Prostate gland (tissue), 2 donors: ENCODE results near the gene ADARB2. TPM values are rescaled to one million over a fixed set of nuclear protein-coding genes. Genes with fewer than 3 reads are reported as not detected.

ENCODE experiments used
- DNase-seq: peaks from one replicate; pipeline ENCODE4 v3.0.0-alpha.2; 2019; ENCODE audit warnings: low spot score
- H3K27ac ChIP-seq, 2 donors: fragments of 200-600 bp; sonication (generic); 2 replicates each; pipeline ENCODE4 v1.5.1; 2017 to 2019
- H3K27me3 ChIP-seq: fragments of 200-600 bp; sonication (generic); replicated peaks from 2 replicates; pipeline ENCODE4 v1.5.1; 2019; ENCODE audit not compliant: insufficient read depth
- H3K36me3 ChIP-seq, 2 donors: fragments of 200-600 bp; sonication (generic); 1 replicate in 1 of 2; 2 replicates in 1 of 2; pipeline versions ENCODE4 v1.5.1 to v1.8.1; 2017 to 2019
- H3K4me1 ChIP-seq: fragments of 200-600 bp; sonication (generic); replicated peaks from 2 replicates; pipeline ENCODE4 v1.5.1; 2019
- H3K4me3 ChIP-seq, 2 donors: fragments of 200-600 bp; sonication (generic); 2 replicates each; pipeline ENCODE4 v1.5.1; 2017 to 2019
- H3K9me3 ChIP-seq: fragments of 200-600 bp; sonication (generic); 2 replicates; pipeline ENCODE4 v1.5.1; 2017
- CTCF ChIP-seq, 4 experiments: fragments of 200-600 bp in 2 of 4; fragments of 450-650 bp in 2 of 4; sonication (generic) in 2 of 4; IDR thresholded peaks; 1 replicate in 3 of 4; 2 replicates in 1 of 4; pipeline ENCODE4 v1.5.1; 2016 to 2019; ENCODE audit warnings: antibody characterized with exemption in 4 of 4, mild to moderate bottlenecking in 2 of 4, moderate library complexity in 2 of 4
- POLR2A ChIP-seq: fragments of 450-650 bp; IDR thresholded peaks from one replicate; pipeline ENCODE4 v1.6.1; 2016; ENCODE audit warnings: antibody characterized with exemption, mild to moderate bottlenecking
- POLR2AphosphoS5 ChIP-seq: sonication (generic); formaldehyde crosslinking; IDR thresholded peaks from one replicate; pipeline ENCODE4 v1.6.1; 2017; ENCODE audit warnings: antibody characterized with exemption
- WGBS: methylation state at CpG from one replicate; pipeline ENCODE4 v1.1.5; 2018; 5-methylcytosine and 5-hydroxymethylcytosine counted together
- intact Hi-C: fragments of 100-400 bp; cut with DNase I; formaldehyde crosslinking; loops from one replicate; pipeline ENCODE4 v1.14.2; 2022
- total RNA-seq, 2 donors: library from RNA; depleted of rRNA; stranded (reverse); fragments of >200 nt; gene quantifications; one replicate each; pipeline ENCODE4 v1.1.0, GENCODE V29; 2016

ADARB2 gene
- total RNA-seq, 2 donors from 2014 or later: 0.36 to 10.5 TPM

DNA sequence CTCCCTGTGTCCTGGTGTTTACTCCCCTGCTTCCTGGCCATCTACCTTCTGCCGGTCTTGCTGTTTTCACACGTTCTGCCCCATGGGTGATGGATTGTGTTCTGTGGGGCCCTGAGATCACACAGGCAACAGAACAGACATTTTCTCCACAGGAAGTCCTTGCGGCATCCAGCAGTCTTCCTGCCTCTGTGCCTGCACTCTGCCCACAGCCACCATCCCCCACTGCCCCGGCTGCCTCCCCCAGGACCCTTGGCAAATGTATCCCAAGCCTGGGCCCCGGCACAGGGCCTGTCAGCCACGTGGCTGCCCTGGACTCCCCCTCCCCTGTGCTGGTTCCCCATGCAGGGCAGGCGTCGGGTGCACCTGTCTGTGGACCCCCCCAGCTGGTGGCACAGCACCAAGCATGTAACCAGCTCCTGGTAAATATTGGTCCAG is 497.0 kb downstream of the ADARB2 start:
- Histone ChIP-seq H3K9me3 (no peaks in the 10 kb centered on the region), H3K4me1 (no peaks in the 10 kb centered on the region), H3K36me3 (no peaks in the 10 kb centered on the region), H3K27me3 (peaks cover 10% of the 10 kb centered on the region), H3K4me3 (no peak overlapping the region), H3K27ac (no peak overlapping the region)
- intact Hi-C loops: no loop called here
- WGBS: 40% methylated on average over 8 of the region's 8 CpGs
- no peak for TF ChIP-seq CTCF (IDR thresholded peaks at IDR 0.05)
- TF ChIP-seq POLR2AphosphoS5: no peak
- no peak for TF ChIP-seq POLR2A
- no peak for DNase-seq

DNA sequence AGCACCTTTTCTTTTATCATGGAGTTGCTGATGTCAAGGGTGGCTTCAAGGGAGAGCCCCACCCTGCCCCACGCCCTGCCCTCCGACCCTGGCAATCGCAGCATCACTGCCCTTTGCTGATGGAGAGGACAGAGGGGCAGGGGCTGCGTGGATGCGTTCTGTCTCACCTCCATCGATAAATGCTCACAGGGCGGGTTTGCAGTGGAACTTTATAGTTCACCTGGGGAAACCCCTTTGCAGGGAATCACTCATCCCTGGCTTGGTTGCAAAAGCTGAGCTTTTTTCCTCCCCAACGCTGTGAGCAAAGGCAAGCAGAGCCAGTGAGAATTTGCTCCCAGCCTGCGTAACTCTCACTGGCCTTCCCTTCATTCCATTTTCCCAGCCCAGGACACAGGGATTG is 504.3 kb downstream of the ADARB2 start:
- no peaks in the 10 kb centered on the region for H3K27me3 ChIP-seq
- no peak overlapping the region for H3K4me3 ChIP-seq
- no peaks in the 10 kb centered on the region for H3K36me3 ChIP-seq
- DNase-seq: no peak
- no peak overlapping the region for H3K27ac ChIP-seq
- 86% methylated on average over 9 of the region's 9 CpGs for WGBS
- no peak for TF ChIP-seq POLR2A
- TF ChIP-seq CTCF (IDR thresholded peaks at IDR 0.05): no peak
- no peak for TF ChIP-seq POLR2AphosphoS5
- intact Hi-C loops: no loop called here
- H3K9me3 ChIP-seq: no peaks in the 10 kb centered on the region
- no peaks in the 10 kb centered on the region for H3K4me1 ChIP-seq

DNA sequence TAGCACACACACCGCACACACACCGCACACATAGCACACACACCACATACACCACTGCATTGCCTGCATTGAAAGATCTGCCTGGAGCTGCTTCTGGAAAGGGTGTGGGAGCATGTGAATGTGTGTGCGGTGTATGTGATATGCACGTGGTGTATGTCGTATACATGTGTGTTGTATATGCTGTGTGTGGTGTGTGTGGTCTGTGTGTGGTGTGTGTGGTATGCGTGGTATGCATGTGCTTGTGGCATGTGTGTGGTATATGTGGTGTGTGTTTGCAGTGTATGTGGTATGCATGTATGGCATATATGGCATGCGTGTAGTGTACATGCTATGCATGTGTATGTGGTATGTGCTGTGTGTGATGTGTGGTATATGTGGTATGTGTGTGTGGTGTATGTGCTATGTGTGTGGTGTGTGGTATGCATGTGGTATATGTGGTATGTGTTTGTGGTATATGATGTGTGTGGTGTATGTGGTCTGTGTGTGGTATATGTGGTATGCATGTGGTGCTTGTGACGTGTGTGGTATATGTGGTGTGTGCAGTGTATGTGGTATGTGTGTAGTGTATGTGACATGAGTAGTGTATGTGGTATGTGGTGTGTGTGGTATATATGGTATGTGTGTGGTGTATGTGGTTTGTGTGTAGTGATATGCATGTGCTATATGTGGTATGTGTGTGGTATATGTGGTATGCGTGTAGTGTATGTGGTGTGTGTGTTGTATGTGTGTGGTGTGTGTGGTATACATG is 505.0 kb downstream of the ADARB2 start:
- intact Hi-C loops: no loop called here
- TF ChIP-seq POLR2AphosphoS5 (no peak), POLR2A (no peak), CTCF (IDR thresholded peaks at IDR 0.05) (no peak)
- DNase-seq: no peak
- no peak overlapping the region for H3K27ac ChIP-seq
- H3K36me3 ChIP-seq: no peaks in the 10 kb centered on the region
- no peaks in the 10 kb centered on the region for H3K9me3 ChIP-seq
- H3K4me1 ChIP-seq: no peaks in the 10 kb centered on the region
- whole genome bisulfite sequencing: 97% methylated on average over 9 of the region's 9 CpGs
- H3K4me3 ChIP-seq: no peak overlapping the region
- H3K27me3 ChIP-seq: no peaks in the 10 kb centered on the region

GRCh38 chr10:1230592-1231275 is 506.6 kb downstream of the ADARB2 start:
- DNase-seq: no peak
- 54% methylated on average over 9 of the region's 9 CpGs for WGBS
- intact Hi-C loops: no loop called here
- TF ChIP-seq POLR2AphosphoS5 (no peak), POLR2A (no peak), CTCF (IDR thresholded peaks at IDR 0.05) (no peak)
- no peak overlapping the region for H3K4me3 ChIP-seq
- H3K36me3 ChIP-seq: no peaks in the 10 kb centered on the region
- no peaks in the 10 kb centered on the region for H3K4me1 ChIP-seq
- H3K9me3 ChIP-seq: no peaks in the 10 kb centered on the region
- no peaks in the 10 kb centered on the region for H3K27me3 ChIP-seq
- no peak overlapping the region for H3K27ac ChIP-seq

DNA sequence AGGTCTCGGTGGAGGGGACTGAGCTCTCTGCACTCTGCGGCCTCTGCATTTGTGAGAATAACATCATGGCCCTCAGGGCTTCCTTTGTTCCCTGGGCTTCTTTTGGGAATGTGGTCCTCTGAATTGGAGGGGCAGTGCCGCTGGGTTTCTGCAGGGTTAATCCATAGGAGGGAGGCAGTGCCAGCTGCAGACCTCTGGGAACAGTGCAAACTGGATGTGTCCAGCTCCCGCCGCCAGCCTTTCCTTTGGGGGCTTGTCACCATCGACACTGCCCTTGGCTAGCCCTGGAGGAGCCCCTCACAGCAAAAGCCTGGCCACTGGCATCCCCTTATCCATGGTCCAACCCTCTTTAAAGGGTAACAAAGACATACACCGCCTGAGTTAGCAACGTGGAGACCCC is 507.2 kb downstream of the ADARB2 start:
- H3K36me3 ChIP-seq: no peaks in the 10 kb centered on the region
- DNase-seq: no peak
- intact Hi-C loops: no loop called here
- no peaks in the 10 kb centered on the region for H3K4me1 ChIP-seq
- H3K27ac ChIP-seq: no peak overlapping the region
- 73% methylated on average over 8 of the region's 8 CpGs for WGBS
- no peaks in the 10 kb centered on the region for H3K9me3 ChIP-seq
- H3K27me3 ChIP-seq: no peaks in the 10 kb centered on the region
- no peak overlapping the region for H3K4me3 ChIP-seq
- TF ChIP-seq POLR2AphosphoS5 (no peak), POLR2A (no peak), CTCF (IDR thresholded peaks at IDR 0.05) (no peak)
